Measurements from ENCODE around the gene C12orf75.
"Not testable (repeated sequence)": the region's sequence is repeated elsewhere in the genome, so short reads cannot be mapped to it uniquely, and the experiment has no call there.

C12orf75 gene

DNA sequence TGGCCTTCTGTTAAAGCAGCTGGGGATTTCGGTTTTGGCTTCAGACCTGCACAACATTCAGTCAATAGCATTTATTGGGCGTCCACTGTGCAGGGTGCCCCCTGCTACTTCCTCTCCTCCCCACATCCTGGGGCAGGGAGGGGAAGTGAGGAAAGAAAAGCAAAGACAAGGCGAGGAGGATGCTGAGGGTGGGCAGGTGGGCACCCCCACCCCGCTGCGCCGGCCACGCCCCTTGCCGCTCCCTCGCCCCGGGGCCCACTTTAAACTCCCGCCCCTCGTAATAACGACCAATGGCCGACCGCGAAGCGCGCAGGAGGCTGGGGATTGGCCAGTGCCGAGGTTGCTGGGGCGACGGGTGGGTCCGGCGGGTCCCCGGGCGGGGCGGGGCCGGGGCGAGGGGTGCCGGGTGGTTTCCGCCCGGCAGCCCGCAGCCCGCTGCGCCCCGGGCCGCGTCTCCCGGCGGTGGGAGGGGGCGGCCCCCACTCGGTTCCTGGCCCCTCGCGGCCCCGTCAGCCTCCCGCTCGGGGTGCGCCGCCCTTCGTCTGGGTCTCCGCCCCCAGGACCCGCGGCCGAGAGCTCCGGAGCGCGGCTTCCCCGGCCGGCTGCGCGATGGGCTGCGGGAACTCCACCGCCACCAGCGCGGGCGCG lies at the start of gene C12orf75:
C12orf75 (plus strand) TSS at position 409 of the 648 bp plus-strand sequence; CDS start at position 610, 201 bp downstream.
- peak; percentile 96 for DNase-seq

GRCh38 chr12:105280966-105281693 lies 49.4 kb upstream of the C12orf75 start:
- no peak for DNase-seq

GRCh38 chr12:105281694-105282049 lies 48.8 kb upstream of the C12orf75 start:
- DNase-seq: no peak

DNA sequence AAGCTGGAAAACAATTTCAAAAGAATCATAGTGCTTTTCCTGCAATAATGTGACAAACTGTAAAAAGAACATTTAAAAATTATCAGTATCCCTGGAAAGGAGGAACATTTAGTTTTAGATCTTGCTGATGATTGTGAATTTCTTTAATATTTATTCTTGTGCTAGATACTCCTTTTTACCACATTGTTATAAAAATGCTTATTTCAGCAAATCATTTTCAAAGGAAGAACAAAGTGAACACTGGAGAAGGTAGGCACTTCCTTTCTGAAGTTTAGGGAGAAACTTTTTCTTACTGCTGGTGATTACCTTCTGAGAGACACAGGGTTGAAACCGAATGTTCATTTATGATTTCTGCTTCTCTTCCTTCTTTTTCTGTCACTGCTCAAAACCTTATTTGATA lies 45.1 kb upstream of the C12orf75 start:
- no peak for DNase-seq

GRCh38 chr12:105287408-105287807 lies 43.1 kb upstream of the C12orf75 start:
- no peak for DNase-seq

DNA sequence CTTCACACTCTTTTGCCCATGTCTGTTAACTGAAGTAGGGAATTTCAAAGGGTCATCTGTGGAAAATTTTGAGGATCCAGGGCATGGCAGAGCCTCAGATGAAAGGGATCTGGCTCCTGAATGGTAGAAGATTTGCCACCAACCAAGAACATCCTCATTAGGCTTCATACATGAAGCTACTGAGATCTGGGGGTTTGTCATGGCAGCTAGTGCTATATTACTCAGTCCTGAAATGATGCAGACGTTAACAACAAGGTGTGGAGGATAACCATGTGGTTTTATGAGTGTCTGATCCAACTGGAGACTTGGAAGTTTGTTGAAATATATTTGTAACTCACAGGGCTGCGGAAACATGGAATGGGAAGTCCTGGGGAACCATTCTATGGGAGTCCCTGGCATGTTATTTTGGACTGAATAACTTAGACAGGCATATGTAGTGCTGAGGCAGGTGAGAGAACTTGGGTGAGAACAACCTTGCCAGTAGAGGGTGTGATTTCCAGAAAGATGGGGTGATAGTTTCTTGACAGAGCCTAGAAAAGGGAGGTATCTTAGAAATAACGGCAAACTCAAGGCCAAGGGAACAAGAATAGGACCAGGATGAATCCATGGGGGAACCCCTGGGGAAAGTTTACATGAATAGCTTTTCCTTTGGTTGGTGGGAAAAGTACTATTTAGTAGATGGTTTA lies 42.0 kb upstream of the C12orf75 start:
- DNase-seq: no peak

GRCh38 chr12:105289114-105289904 lies 41.2 kb upstream of the C12orf75 start:
- no peak for DNase-seq

DNA sequence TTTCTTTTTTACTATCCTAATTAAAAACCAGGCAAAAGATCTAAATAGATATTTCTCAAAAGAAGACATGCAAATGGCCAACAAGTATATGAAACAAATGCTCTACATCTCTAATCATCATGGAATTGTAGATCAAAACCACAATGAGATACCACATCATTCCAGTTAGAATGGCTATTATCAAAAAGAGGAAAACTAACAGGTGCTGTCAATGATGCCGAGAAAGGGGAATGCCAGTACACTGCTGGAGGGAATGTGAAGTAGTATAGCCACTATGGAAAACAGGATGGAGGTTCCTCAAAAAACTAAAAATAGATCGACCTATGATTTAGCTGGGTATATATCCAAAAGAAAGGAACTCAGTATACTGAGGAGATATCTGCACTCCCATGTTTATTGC lies 39.0 kb upstream of the C12orf75 start:
- no peak for DNase-seq

DNA sequence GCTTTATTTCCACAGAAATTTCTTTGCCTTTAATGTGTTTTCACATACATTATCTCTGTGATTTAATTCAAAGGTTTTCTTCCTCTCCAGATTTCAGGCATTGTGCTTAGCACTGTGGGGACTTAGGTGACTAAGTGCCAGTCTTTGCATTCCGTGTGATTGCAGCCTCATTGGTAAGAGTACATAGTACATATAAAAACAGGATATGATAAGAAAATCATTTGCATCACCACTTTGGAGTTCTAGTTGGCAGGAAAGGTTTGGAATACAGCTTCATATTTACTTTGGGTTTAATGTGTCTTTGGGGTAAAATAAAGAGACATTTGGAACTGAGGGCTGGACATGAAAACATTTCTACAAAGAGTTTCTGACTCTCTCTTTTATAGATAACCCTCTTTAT lies 37.8 kb upstream of the C12orf75 start:
- no peak for DNase-seq

- no peak for DNase-seq
Observed at GRCh38 chr12:105293187-105293586, 37.3 kb upstream of the C12orf75 start.

GRCh38 chr12:105294161-105294560 lies 36.3 kb upstream of the C12orf75 start:
- no peak for DNase-seq

- DNase-seq: no peak
Observed at GRCh38 chr12:105294886-105295479, 35.5 kb upstream of the C12orf75 start.

GRCh38 chr12:105296116-105297089 lies 34.1 kb upstream of the C12orf75 start:
- no peak for DNase-seq

DNA sequence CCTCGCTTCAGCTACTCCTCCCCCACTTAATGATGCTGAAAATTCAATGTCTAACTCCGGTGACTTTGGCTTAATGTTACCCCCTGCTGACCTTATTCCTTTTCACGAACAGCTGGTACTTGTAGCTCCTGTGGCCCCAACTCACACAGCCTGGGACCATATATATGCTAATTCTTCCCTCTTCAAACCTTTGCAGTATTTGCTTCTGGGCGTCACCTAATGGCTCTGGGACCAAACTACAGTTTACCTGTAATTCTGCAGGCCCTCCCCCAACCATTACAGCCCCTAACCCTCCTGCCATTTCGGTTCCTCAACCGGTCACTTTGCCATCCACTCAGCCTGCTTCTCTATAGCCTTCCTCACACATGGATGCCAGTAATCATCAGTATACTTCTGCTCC lies 29.6 kb upstream of the C12orf75 start:
- no peak for DNase-seq

DNA sequence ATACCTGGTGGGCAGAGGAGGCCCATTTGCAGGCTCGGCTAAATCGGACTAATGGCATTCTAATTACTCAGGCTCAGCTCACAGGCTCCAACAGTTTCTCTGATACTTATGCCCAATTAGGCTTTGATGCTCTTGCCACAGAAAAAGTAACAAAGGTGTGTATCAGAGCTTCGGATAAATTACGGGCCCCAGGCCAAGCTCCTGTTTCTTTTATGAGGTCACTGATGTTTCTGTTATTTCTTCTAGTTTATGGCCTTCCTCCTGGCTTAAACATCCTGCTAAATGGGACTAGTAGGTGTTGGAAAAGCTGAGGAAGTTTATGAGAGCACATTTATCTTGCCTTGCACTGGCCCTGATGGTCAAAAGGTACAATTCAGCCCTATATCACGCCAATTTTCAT lies 28.8 kb upstream of the C12orf75 start:
- no peak for DNase-seq

DNA sequence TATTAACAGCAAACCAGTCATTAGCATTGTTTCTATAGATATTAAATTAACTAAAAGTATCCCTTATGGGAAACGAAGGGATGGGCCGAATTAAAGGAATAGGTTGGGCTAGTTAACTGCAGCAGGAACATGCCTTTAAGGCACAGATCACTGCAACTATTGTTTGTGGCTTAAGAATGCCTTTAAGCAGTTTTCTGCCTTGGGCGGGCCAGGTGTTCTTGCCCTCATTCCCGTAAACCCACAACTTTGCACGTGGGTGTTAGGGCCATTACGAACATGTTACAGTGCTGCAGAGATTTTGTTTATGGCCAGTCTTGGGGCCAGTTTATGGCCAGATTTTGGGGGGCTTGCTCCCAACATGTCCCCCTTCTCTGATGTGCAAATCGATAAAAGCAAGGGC lies 27.5 kb upstream of the C12orf75 start:
- not testable (repeated sequence) for DNase-seq

GRCh38 chr12:105304626-105305025 lies 25.9 kb upstream of the C12orf75 start:
- DNase-seq: not testable (repeated sequence)

GRCh38 chr12:105307601-105308314 lies 22.7 kb upstream of the C12orf75 start:
- not testable (repeated sequence) for DNase-seq

- DNase-seq: not testable (repeated sequence)
Observed at GRCh38 chr12:105308839-105309238, 21.7 kb upstream of the C12orf75 start.

DNA sequence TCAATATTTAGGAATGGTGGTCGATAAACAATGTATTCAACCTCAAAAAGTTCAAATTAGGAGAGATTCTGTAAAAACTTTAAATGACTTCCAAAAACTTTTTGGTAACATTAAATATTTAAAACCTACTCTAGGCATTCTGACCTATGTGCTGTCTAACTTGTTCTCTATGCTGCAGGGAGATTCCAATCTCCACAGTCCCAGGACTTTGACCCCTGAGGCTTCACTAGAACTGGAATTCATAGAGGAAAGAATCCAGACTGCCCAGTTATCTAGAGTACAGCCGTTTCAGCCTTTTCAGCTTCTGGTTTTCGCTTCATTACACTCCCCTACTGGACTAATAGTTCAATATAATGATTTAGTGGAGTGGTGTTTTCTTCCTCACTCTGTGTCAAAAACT lies 21.1 kb upstream of the C12orf75 start:
- DNase-seq: not testable (repeated sequence)

All from NCI-H82 (cell line).